HUDEP-2 (cell line): ENCODE data around the gene MMP12.

Source experiments
- DNase-seq, 76 experiments: peaks; one replicate each; lab custom pipeline; 2025; ENCODE audit not compliant: unreplicated experiment in 76 of 76; lab: John Stamatoyannopoulos, UW

Gene MMP12

DNA sequence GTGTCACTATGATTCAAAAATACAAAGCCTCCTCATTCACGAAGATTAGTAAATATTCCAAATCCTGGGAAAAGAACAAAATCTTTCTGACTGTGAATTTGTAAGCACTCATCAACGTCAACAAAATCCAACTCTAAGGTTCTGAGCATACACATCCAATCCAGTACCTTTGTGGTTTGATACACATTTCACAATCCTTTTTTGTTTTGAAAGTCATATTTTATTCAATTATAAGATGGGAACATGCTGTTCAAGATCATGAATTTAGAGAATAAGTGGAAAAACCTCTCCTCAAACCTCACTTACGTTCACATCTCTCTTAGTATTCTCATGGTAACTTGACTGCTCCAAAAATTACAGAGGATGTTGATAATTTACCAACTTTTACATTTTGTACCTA, 21.7 kb downstream of the MMP12 start:
- DNase-seq: no peak

DNA sequence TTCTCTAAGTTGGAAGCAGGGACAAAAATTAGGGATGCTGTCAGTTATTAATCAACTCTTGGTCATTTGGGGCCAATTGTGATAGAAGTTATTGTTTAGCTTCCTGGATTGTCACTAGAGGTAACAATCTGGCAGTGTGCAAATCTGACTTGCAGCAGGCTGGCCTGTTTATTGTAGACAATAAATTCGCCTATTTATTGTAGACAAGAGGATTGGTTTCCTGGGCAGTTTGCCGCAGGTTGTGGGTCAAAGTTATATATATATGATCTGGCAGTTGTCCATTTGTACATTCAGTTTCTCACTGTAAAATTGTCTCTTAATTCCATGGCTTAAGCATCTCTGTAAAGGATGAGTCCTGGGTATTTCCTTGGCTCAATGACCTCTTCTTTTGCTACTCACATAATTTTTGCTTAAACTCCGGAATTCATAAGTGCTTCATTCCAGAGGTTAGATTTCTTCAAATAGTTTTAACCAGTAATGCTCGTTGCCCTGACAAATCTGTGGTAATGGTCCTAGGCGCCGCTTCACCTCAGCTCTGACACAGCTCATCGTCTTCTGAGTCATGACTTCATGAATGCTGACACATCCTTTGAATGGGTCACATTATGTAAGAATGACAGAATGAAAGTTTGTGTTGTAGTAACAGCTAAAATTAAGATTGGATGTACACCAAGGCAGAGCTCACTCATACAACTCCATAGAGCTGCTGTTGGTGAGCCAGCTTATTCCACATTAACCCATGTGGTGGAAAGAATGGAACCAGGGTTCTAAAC, 23.6 kb downstream of the MMP12 start:
- no peak for DNase-seq

DNA sequence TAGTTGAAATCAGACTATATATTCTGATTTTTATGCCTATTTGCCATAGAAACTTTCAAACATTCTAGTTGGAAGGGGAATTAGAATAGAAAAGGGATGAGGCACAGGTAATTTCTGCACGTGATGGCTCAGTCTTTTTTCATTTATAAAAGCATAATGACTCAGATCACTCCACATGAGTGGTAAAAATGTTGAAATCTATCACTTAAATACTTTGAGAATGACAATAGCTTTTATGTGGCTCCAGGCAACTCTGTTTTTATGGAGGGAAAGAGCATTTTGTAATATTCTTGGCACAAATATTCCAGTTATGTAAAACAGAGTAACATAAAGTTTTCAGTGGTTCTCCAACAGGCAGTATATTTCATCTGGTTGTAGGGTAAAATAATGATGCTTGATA, 25.5 kb downstream of the MMP12 start:
- DNase-seq: no peak

DNA sequence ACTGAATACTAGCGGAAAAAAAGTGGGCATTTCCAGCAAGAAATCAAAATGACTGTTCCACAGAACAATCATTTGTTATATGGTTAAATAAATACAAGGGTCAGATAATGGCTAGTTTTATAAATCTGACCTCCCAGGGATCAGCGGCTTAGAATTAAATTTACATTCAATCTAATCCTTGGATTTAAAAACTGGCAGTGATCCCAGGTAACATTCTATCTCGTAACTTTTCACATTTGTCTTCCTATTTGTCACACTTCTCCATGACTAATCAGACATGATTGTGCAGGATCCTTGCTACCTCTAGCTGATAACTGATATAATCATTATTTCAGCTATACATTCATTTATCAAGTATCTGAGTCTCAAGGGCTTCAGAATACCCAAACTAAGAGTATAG, 28.5 kb downstream of the MMP12 start:
- DNase-seq: no peak

DNA sequence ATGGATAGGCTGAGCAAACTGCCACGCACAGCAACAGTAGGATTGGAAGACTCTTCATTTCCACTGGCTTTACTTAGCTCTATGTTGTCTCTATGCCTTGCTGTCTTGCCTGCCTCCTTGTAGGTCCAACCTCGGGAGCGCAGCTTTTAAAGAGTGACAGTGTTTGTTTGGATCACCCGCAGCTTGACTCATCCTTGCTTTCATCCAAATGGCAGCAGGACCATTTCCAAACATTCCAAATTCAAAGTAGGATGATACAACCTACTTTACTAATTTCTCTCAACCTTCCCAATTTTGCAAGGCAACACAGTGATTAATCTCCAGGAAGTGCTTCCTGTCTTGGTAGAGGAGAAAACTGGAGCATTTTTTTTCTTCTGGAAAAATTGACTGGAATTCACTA, 31.3 kb downstream of the MMP12 start, which contains the start of gene MMP3:
Gene MMP3, minus strand, starts transcription at position 121 of the 400 bp plus-strand sequence. Its CDS starts 63 bp downstream, at position 58.
- no peak for DNase-seq

DNA sequence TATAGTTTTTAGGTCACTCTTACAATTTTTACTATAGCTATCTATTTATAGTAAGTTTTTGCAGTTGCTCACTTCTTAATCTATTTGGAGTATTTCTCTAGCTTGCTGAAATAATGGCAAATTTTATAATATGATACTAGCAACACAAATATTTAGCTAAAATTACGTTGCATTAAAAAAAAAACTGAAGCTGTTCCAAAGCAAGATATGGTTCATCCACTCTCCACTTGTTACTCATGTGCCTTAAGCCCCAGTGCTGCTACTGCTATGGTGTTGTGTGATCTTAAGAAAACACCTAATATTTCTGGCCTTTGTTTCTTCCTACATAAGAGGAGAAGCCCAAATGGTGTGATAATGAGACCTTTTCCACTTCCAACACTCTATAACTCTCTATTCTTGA, 31.9 kb downstream of the MMP12 start:
- no peak for DNase-seq

DNA sequence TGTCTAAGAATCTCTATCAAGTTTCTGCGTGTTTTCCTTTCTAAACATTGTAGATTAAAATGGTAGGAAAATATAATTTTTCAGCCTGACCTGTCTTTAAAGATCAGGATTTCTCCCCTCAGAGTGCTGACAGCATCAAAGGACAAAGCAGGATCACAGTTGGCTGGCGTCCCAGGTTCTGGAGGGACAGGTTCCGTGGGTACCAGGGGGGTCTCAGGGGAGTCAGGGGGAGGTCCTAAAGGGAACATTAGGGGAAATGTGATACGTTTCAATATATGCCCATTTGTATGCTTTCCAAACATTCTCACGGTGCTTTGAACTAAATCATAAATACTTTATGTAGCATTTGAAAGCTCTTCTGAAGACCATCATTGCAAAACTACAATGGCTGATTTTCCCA, 34.8 kb downstream of the MMP12 start:
- no peak for DNase-seq

DNA sequence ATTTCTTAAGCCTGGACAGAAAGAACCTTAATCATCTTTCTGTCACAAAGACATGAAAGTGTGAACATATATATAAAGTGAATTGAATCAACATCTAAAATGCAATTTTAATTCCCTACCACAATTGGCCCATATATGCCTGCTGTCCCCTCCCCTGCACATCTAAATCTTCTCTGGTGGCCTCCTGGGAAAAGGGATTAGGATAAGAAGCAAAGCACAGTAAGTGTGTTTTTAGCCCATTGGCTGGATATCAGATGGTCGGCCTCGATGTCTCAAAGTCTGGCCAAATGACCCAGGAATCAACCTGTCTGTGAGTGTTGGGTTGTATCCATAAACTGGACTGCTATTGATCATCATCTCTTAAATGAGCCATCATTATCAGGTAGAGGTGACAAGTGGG, 37.1 kb downstream of the MMP12 start:
- no peak for DNase-seq

DNA sequence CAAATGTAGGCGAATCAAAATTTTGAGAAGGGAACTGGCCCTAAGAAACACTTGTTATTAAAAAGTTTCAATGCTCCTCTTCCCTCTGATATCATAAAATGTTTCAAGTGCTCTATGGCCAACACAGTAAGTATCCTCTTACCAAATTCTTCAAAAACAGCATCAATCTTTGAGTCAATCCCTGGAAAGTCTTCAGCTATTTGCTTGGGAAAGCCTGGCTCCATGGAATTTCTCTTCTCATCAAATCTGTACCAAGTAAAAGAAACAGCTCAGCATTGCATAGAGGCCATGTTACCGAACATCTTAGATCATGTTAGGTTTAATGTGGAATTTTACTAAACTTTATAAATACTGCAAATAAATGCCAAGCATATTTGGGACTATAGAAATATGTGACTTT, 37.6 kb downstream of the MMP12 start:
- no peak for DNase-seq

DNA sequence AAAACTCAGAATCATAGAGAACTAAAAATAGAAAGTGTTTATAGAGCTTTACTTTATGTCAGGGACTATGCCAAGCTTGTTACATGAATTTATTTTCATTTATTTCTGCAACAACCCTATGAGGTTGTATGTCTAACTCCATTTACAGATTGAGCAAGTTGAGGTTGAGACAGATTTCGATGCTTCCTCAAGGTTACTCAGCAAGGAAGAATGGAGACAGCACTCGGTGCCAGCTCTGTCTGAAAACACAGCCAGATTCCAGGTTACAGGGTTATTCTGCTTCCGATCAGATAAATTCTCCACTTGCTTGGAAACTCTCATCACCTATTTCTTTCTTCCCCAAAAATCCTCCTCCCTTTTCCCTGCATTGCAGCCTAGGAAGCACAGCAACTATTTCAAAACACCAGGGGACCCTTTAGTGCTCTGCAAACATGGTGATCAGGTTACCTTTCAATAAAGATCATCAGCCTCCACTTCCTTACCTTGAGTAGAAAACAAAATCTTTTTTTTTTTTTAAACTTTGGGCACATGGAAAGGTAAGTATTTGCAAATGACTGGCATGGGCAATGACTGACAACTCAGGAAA, 38.4 kb downstream of the MMP12 start:
- DNase-seq: no peak

DNA sequence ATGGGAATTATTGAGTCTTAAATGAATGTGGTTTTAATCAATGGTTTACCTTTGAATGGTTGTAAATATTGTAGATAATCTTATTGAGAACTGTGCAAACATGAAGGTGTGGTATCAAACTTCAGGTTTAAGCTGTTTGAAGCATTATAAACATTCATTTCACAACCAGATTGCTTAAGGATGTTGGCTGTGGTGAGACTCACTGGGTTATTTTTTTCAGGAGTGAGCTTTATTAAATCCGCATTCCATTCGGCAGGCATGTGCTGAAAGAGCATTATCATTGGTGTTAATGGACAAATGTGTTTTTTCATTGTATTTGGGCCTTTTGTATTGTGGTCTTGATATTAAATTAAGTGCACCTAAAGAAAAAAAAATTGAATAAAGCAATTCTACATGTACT, 41.1 kb downstream of the MMP12 start:
- DNase-seq: no peak

DNA sequence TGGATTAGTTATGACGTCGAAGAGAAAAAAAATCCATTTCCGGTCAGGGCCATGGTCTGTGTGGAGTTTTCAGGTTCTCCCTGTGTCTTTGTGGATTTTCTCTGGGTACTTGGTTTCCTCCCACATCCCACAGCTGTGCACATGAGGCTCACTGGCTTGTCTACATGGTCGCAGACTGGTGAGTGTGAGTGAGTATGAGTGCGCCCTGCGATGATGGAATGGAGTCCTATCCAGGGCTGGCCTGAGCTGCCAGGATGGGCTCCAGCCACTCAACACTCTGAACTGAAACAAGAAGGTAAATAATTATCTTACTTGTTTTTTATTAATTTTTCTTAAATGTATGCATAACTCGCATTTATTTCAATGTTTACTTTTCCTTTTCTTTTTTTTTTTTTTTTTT, 42.2 kb downstream of the MMP12 start:
- no peak for DNase-seq

DNA sequence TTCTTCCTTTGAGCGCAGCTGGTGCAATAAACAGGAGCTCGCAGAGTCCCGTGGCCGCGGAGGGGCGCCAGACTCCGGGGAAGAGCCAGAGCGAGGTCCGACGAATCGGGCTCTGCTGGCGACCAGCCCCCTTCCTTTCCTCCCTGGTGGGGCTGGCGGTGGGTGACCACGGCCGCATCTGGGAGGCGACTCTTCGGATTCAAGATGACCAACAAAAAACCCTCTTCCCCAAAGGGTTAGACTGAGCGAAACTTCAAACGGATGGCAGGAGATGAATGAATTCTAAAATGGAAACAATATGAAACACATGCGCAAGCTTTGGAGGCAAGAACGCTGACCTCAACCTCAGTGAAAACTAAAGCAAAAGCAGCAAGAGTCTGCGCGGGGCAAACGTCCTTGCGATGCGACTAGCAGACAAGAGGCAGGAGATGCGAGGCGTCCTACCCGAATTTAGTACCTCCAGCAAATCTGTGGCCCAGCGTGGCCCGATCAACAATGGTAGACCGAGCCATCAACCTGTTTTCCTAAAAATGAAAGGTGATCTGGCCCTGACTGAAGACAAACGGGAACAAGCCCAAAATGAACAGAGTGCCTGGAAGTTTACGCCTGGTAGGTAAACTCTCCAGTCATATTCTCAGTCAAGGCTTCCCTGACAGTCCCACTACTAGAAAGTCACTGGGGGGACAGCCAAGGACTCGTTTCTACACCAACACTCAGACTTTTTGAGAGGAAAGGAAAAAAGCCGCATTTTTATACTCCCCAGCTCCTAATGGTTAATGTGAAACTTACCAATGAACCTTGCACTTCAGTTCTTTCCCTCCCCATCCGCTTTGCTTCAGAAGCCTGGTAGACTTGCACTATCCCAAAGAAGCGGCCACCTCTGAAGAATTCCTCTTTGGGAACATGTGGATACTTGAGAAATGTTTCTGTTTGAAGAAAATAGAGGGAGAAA, 43.0 kb downstream of the MMP12 start:
- DNase-seq: peak in 3 of 76 experiments; percentile 1 to 4 (median 3)

DNA sequence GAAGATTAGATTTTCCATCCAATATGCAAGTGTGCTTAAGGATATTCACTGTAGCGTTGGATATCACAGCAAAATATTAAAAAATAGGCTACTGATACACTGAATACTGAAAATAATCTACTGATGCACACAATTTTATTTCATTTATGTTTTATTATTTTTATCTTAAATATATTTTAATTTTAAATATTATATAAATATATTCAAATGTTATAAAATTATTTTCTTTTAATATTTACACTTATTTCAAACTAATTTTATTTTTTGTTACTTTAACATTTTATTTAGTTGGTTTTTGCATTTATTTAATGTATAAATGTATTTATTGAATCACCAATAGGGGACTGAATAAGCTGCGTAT, 43.7 kb downstream of the MMP12 start:
- DNase-seq: no peak

DNA sequence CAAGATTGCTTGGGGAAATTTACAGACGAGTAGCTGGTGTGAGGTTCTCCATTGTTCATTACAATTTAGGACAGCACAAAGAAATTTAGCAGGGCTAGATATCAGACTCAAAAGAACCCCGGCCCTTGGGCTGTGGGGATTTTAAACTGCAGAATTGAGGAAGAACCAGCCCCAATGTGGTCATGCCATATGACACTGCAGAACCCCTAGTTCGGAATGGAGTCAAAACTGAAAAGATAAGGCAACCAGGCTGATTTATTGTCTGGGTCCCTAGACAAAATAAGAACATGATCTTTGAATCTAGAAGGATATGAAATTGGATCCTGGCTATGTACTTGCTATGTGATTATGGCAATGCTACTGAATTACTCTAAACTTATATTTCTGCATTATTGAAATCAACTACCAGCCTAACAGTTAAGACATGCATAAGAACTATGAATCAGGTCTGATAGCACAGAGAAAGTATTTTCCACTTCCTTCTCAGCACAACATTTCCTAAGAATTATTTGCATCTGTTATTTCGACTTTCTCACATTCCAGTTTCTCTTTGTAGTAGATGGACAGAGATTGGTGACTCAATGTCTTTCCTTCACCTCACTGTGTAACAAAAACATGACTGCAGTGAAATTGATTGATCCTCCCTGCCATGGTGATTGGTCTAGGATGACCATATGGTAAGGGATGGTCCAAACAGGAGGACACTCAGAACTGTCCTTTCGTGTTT, 44.6 kb downstream of the MMP12 start:
- DNase-seq: no peak

DNA sequence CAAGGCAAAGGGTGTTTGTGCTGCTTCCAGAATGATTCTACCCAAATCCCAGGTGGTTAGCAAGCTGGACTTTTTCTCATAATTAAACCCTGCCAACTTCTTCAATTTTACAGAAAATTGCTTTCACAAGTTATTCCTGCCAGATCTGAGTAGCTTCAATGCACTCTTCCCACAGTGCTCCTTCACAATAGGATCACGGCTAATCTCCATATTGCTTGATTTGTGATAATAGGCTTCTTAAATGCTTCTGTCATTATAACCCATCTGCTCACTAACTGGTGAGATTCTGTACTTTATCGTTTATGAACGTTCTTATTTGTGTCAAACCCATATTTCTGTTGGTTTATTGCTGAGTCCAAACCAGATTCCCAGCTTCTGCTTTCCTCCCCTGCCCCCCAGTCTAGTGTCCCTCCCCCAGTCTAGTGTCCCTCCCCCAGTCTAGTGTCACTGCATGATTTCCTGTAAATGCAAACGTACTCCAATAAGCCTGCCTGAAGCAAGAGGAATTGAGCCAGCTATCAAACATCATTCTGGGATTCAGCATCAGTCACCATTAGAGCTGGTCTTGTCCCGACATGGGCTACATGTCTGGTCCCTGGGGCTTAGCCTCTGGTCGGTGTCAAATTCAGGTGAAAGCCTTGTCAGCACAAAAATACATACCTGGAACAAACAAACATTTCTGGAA, 45.3 kb downstream of the MMP12 start:
- no peak for DNase-seq

DNA sequence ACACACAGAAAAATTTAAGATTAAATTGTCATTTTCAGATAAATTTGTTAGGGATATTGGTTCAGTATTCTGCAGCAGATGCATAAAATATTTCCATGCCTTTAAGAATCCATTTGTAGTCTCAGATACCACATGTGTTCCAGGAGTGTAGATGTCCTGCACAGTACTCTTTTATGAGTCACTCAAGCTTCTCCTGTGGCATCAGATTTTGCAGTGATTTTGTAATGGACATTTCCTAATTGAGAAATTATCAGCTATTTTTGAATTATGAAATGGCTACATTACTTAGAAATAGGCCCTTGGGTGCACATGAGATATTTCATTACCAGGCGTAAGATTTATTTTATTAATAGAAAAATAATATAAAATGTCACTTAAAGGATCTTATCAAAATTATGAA, 50.2 kb downstream of the MMP12 start:
- DNase-seq: no peak

DNA sequence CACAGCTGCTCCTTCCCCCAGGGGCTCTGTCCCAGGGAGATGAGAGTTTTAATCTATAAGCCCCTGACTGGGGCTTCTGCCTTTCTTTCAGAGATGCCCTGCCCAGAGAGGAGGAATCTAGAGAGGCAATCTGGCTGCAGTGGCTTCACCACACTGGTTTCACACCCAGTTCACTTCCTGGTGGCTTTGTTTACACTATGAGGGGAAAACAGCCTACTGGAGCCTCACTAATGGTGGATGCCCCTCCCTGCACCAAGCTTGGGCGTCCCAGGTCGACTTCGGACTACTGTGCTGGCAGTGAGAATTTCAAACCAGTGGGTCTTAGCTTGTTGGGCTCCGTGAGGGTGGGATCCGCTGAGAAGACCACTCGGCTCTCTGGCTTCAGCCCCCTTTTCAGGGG, 55.3 kb downstream of the MMP12 start:
- DNase-seq: no peak

DNA sequence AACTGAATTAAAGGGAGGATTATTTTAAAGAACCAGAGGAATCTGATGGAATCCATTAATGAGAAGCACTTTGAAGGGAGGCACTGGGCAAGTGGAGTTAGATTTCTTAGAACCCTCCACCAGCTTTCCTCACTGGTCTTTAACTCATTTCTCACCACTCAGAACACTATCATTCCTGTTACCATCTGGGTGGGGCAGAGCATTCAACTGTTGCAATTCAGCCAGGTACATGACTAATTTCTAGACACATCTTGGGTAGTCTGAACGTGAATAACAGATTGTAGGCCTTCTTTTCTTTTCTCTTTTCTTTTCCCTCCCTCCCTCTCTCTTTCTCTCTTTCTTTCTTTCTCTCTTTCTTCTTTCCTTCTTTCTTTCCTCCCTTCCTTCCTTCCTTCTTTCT, 61.3 kb downstream of the MMP12 start:
- DNase-seq: no peak
